HCT116 (cell line): ENCODE results near the gene RIC8B. TPM values are rescaled to one million over a fixed set of nuclear protein-coding genes. Genes with fewer than 3 reads are reported as not detected.

Experiments
- ATAC-seq: fragments of 200-7000 bp; cut with Tn5 transposase; 2 replicates; pipeline ENCODE4 v1.9.1; 2020; ENCODE audit warnings: mild to moderate bottlenecking, moderate library complexity
- BruUV-seq: library from RNA; stranded (reverse); fragments of 400-500 nt; replicated peaks from 2 replicates; lab custom pipeline; 2021; lab: Mats Ljungman, UMichigan
- CTCF ChIA-PET: fragments of 300-600 bp; sonication (Branson Sonifier 250); formaldehyde crosslinking; loops from one replicate; lab custom pipeline; 2021; ENCODE audit warnings: antibody characterized with exemption; lab: Charles Lee
- POLR2A ChIA-PET: fragments of 300-600, 350-600 bp; sonication (Branson Sonifier 250); formaldehyde crosslinking; loops from one replicate; lab custom pipeline; 2021; ENCODE audit warnings: antibody characterized with exemption; lab: Charles Lee
- RAD21 ChIA-PET, 2 experiments: fragments of 300-600 bp; sonication (Branson Sonifier 250); formaldehyde crosslinking; loops; one replicate each; lab custom pipeline; 2023; ENCODE audit warnings: low total read pairs in 2 of 2; ENCODE audit not compliant: uncharacterized antibody in 2 of 2, unreplicated experiment in 2 of 2, low non-redundant PET in 1 of 2; lab: Charles Lee
- DNase-seq: peaks from one replicate; pipeline ENCODE4 v3.0.0-alpha.2; 2010; ENCODE audit warnings: low read depth, low spot score
- H2AFZ ChIP-seq: fragments of 200-600 bp; shearing (Covaris generic), sonication (generic); 2 replicates; pipeline ENCODE4 v1.6.1; 2017; ENCODE audit warnings: low read depth, mixed run types, mixed read lengths, antibody characterized with exemption, low read length; ENCODE audit not compliant: poor library complexity, severe bottlenecking
- H3K27ac ChIP-seq: 2 replicates; pipeline ENCODE4 v1.5.1; 2012; ENCODE audit warnings: low read depth, low read length
- H3K27me3 ChIP-seq: fragments of 200-600 bp; sonication (generic); 2 replicates; pipeline ENCODE4 v1.6.1; 2016; ENCODE audit warnings: mixed run types, low read length, mixed read lengths; ENCODE audit not compliant: insufficient read depth
- H3K36me3 ChIP-seq, 2 experiments: fragments of 200-500 bp in 1 of 2; fragments of 200-600 bp in 1 of 2; sonication (Bioruptor generic) in 1 of 2; sonication (generic) in 1 of 2; 2 replicates each; pipeline versions ENCODE4 v1.5.1 to v1.6.1; 2014 to 2016; ENCODE audit warnings: low read length in 2 of 2, inconsistent platforms in 1 of 2, mixed read lengths in 1 of 2, mixed run types in 1 of 2; ENCODE audit not compliant: insufficient read depth in 2 of 2, control insufficient read depth in 1 of 2
- H3K4me1 ChIP-seq, 2 experiments: fragments of 200-600 bp in 1 of 2; sonication (generic) in 1 of 2; 2 replicates each; pipeline versions ENCODE4 v1.5.1 to v1.6.1; 2012 to 2017; ENCODE audit warnings: low read length in 2 of 2, inconsistent platforms in 1 of 2, mild to moderate bottlenecking in 1 of 2, mixed read lengths in 1 of 2, mixed run types in 1 of 2, moderate library complexity in 1 of 2; ENCODE audit not compliant: insufficient read depth in 2 of 2, control insufficient read depth in 1 of 2
- H3K4me2 ChIP-seq: fragments of 200-600 bp; sonication (generic); 2 replicates; pipeline ENCODE4 v1.6.1; 2017; ENCODE audit warnings: mixed run types, low read length, mixed read lengths
- H3K4me3 ChIP-seq, 2 experiments: fragments of 200-600 bp in 1 of 2; sonication (generic) in 1 of 2; replicated peaks in 1 of 2; 2 replicates each; pipeline ENCODE4 v1.5.1; 2011 to 2016; ENCODE audit warnings: low read length in 2 of 2, control low read depth in 1 of 2, low read depth in 1 of 2, mild to moderate bottlenecking in 1 of 2, mixed read lengths in 1 of 2, mixed run types in 1 of 2
- H3K79me2 ChIP-seq: fragments of 200-600 bp; sonication (generic); 2 replicates; pipeline ENCODE4 v1.6.1; 2017; ENCODE audit warnings: mild to moderate bottlenecking, mixed run types, low read length, moderate library complexity, mixed read lengths; ENCODE audit not compliant: insufficient read depth
- H3K9ac ChIP-seq: fragments of 200-600 bp; sonication (generic); 2 replicates; pipeline ENCODE4 v1.6.1; 2016; ENCODE audit warnings: low read length, mixed read lengths
- H3K9me2 ChIP-seq: fragments of 200-600 bp; sonication (generic), shearing (Covaris generic); 2 replicates; pipeline ENCODE4 v1.6.1; 2017; ENCODE audit warnings: mixed run types, mild to moderate bottlenecking, moderate library complexity; ENCODE audit not compliant: insufficient read depth
- H3K9me3 ChIP-seq, 2 experiments: fragments of 200-500 bp in 1 of 2; fragments of 200-600 bp in 1 of 2; sonication (Bioruptor generic) in 1 of 2; sonication (generic) in 1 of 2; 2 replicates each; pipeline ENCODE4 v1.6.1; 2014 to 2017; ENCODE audit warnings: low read length in 2 of 2, mixed read lengths in 2 of 2, inconsistent platforms in 1 of 2, low read depth in 1 of 2, mild to moderate bottlenecking in 1 of 2, mixed run types in 1 of 2, moderate library complexity in 1 of 2; ENCODE audit not compliant: control insufficient read depth in 1 of 2, insufficient read depth in 1 of 2
- H4K20me1 ChIP-seq: fragments of 200-600 bp; sonication (generic), shearing (Covaris generic); 2 replicates; pipeline ENCODE4 v1.6.1; 2017; ENCODE audit warnings: mixed run types, mild to moderate bottlenecking, moderate library complexity; ENCODE audit not compliant: insufficient read depth
- CEBPB ChIP-seq: IDR thresholded peaks from 2 replicates; pipeline ENCODE4 v1.6.1; 2012; ENCODE audit warnings: low read depth
- ELF1 ChIP-seq: IDR thresholded peaks from 2 replicates; pipeline ENCODE4 v1.6.1; 2012; ENCODE audit warnings: low read depth, borderline replicate concordance
- EZH2 ChIP-seq: fragments of 200-600 bp; sonication (generic); IDR thresholded peaks from 2 replicates; pipeline ENCODE4 v1.6.1; 2017; ENCODE audit warnings: antibody characterized with exemption, mixed run types
- FOSL1 ChIP-seq: IDR thresholded peaks from 2 replicates; pipeline ENCODE4 v1.6.1; 2012; ENCODE audit warnings: low read depth
- JUND ChIP-seq: IDR thresholded peaks from 2 replicates; pipeline ENCODE4 v1.6.1; 2012
- POLR2AphosphoS5 ChIP-seq: IDR thresholded peaks from 2 replicates; pipeline ENCODE4 v1.6.1; 2011; ENCODE audit warnings: mild to moderate bottlenecking, low read depth, low read length, moderate library complexity
- RAD21 ChIP-seq: IDR thresholded peaks from 2 replicates; pipeline ENCODE4 v1.6.1; 2012; ENCODE audit warnings: low read depth, mild to moderate bottlenecking
- SIN3A ChIP-seq: IDR thresholded peaks from 2 replicates; pipeline ENCODE4 v1.6.1; 2012; ENCODE audit warnings: low read depth
- SP1 ChIP-seq: IDR thresholded peaks from 2 replicates; pipeline ENCODE4 v1.6.1; 2012; ENCODE audit warnings: low read depth
- SRF ChIP-seq: IDR thresholded peaks from 2 replicates; pipeline ENCODE4 v1.6.1; 2012; ENCODE audit warnings: low read depth
- TCF7L2 ChIP-seq: IDR thresholded peaks from 2 replicates; pipeline ENCODE4 v1.7.0; 2011; ENCODE audit warnings: borderline replicate concordance, inconsistent platforms; ENCODE audit not compliant: insufficient read depth, insufficient read length; ENCODE audit errors: extremely low read depth
- YY1 ChIP-seq: IDR thresholded peaks from 2 replicates; pipeline ENCODE4 v1.6.1; 2011; ENCODE audit warnings: low read length, low read depth, moderate library complexity, mild to moderate bottlenecking; ENCODE audit not compliant: insufficient replicate concordance; ENCODE audit errors: extremely low read depth
- ZNF274 ChIP-seq: fragments of 200-500 bp; sonication (Bioruptor generic); IDR thresholded peaks from 2 replicates; pipeline ENCODE4 v1.6.1; 2014; ENCODE audit warnings: mild to moderate bottlenecking, low read depth, low read length, inconsistent platforms
- intact Hi-C: fragments of 100-400 bp; cut with micrococcal nuclease; formaldehyde crosslinking; loops from 2 replicates; pipeline ENCODE4 v1.10.0; 2022
- total RNA-seq: library from RNA; stranded (reverse); gene quantifications from one replicate; pipeline ENCODE4 v1.2.1, GENCODE V29; 2021; ENCODE audit not compliant: unreplicated experiment
- TF ChIP-seq, protein P1 (sequence below): IDR thresholded peaks from 2 replicates; pipeline ENCODE4 v1.6.1; 2012
- TF ChIP-seq, protein P2 (sequence below): IDR thresholded peaks from 2 replicates; pipeline ENCODE4 v1.6.1; 2011; ENCODE audit warnings: mild to moderate bottlenecking, low read length, moderate library complexity; ENCODE audit not compliant: insufficient replicate concordance; ENCODE audit errors: extremely low read depth
- TF ChIP-seq, protein P3 (sequence below): IDR thresholded peaks from 2 replicates; pipeline ENCODE4 v1.6.1; 2012; ENCODE audit warnings: low read depth
- TF ChIP-seq, protein P4 (sequence below): IDR thresholded peaks from 2 replicates; pipeline ENCODE4 v1.6.1; 2012

The RIC8B gene
- total RNA-seq, 1 experiment from 2014 or later: 16.7 TPM

DNA sequence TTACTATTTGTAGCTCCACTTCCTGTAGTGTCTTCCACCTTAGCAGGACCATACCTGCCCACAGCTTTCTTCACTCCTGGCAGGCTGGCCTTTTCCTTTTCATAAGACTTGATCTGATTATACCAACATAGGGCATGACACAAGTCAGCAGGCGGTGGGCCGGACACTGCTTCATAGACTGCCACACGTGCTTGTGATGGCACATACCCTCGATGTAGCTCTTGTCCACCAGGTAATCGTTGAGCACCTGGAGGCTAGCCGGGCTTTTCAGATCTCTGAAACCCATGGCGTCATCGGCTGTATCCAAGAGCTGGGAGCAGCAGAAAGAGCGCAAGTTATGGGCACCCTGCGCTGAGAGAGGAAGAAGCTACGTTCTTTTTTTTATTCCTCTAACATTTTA is 127.6 kb downstream of the RIC8B start:
- ATAC-seq (no peak), DNase-seq (no peak)
- ChIA-PET CTCF (interaction anchor here (1.2 kb wide), 1 partner anchor 17 kb away, joined by 5 read pairs; no protein-coding TSS in a partner anchor), RAD21 (no interaction called here), POLR2A (no interaction called here)
- TF ChIP-seq SP1: no peak
- TF ChIP-seq, protein P1, sequence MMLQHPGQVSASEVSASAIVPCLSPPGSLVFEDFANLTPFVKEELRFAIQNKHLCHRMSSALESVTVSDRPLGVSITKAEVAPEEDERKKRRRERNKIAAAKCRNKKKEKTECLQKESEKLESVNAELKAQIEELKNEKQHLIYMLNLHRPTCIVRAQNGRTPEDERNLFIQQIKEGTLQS: no peak
- TF ChIP-seq EZH2: no peak
- TF ChIP-seq, protein P2, sequence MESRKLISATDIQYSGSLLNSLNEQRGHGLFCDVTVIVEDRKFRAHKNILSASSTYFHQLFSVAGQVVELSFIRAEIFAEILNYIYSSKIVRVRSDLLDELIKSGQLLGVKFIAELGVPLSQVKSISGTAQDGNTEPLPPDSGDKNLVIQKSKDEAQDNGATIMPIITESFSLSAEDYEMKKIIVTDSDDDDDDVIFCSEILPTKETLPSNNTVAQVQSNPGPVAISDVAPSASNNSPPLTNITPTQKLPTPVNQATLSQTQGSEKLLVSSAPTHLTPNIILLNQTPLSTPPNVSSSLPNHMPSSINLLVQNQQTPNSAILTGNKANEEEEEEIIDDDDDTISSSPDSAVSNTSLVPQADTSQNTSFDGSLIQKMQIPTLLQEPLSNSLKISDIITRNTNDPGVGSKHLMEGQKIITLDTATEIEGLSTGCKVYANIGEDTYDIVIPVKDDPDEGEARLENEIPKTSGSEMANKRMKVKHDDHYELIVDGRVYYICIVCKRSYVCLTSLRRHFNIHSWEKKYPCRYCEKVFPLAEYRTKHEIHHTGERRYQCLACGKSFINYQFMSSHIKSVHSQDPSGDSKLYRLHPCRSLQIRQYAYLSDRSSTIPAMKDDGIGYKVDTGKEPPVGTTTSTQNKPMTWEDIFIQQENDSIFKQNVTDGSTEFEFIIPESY: no peak
- TF ChIP-seq ZNF274: no peak
- no peak for TF ChIP-seq SIN3A
- no peak for TF ChIP-seq JUND
- no peak for TF ChIP-seq YY1
- TF ChIP-seq CEBPB: no peak
- no peak for TF ChIP-seq POLR2AphosphoS5
- TF ChIP-seq, protein P3, sequence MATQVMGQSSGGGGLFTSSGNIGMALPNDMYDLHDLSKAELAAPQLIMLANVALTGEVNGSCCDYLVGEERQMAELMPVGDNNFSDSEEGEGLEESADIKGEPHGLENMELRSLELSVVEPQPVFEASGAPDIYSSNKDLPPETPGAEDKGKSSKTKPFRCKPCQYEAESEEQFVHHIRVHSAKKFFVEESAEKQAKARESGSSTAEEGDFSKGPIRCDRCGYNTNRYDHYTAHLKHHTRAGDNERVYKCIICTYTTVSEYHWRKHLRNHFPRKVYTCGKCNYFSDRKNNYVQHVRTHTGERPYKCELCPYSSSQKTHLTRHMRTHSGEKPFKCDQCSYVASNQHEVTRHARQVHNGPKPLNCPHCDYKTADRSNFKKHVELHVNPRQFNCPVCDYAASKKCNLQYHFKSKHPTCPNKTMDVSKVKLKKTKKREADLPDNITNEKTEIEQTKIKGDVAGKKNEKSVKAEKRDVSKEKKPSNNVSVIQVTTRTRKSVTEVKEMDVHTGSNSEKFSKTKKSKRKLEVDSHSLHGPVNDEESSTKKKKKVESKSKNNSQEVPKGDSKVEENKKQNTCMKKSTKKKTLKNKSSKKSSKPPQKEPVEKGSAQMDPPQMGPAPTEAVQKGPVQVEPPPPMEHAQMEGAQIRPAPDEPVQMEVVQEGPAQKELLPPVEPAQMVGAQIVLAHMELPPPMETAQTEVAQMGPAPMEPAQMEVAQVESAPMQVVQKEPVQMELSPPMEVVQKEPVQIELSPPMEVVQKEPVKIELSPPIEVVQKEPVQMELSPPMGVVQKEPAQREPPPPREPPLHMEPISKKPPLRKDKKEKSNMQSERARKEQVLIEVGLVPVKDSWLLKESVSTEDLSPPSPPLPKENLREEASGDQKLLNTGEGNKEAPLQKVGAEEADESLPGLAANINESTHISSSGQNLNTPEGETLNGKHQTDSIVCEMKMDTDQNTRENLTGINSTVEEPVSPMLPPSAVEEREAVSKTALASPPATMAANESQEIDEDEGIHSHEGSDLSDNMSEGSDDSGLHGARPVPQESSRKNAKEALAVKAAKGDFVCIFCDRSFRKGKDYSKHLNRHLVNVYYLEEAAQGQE: no peak
- TF ChIP-seq ELF1: no peak
- TF ChIP-seq, protein P4, sequence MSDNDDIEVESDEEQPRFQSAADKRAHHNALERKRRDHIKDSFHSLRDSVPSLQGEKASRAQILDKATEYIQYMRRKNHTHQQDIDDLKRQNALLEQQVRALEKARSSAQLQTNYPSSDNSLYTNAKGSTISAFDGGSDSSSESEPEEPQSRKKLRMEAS: no peak
- no peak for TF ChIP-seq RAD21
- TF ChIP-seq FOSL1: no peak
- no peak for TF ChIP-seq TCF7L2
- no peak for TF ChIP-seq SRF
- H3K27ac ChIP-seq: no peak overlapping the region
- H3K4me1 ChIP-seq: peaks cover 0 to 16% of the 10 kb centered on the region in 2 experiments; a peak in 2 of 4 replicates
- no peaks in the 10 kb centered on the region for H3K9me2 ChIP-seq
- no peaks in the 10 kb centered on the region for H3K79me2 ChIP-seq
- intact Hi-C loops: no loop called here
- no peak overlapping the region for H3K9ac ChIP-seq
- no peak overlapping the region for H3K4me2 ChIP-seq
- no peak overlapping the region for H2AFZ ChIP-seq
- no peaks in the 10 kb centered on the region for H3K27me3 ChIP-seq
- no peaks in the 10 kb centered on the region for H4K20me1 ChIP-seq
- H3K4me3 ChIP-seq: no peak overlapping the region
- no peaks in the 10 kb centered on the region for H3K9me3 ChIP-seq
- no TSS peak for BruUV-seq
- no peaks in the 10 kb centered on the region for H3K36me3 ChIP-seq
